Lower lobe of right lung (tissue), 2 donors: ENCODE data around the gene MYBPH. TPM values are rescaled to one million over a fixed set of nuclear protein-coding genes. Genes with fewer than 3 reads are reported as not detected.
A peak's percentile ranks its signal among the peaks of the same experiment; 100 is the strongest.

ENCODE experiments used
- ATAC-seq, 2 donors: fragments of 200-7000 bp; cut with Tn5 transposase; one replicate each; pipeline ENCODE4 v1.9.1; 2020 to 2022; ENCODE audit warnings: mild to moderate bottlenecking in 2 of 2, moderate library complexity in 2 of 2
- DNase-seq: peaks from one replicate; pipeline ENCODE4 v3.0.0-alpha.2; 2020
- H3K27ac ChIP-seq: fragments of 200-600 bp; one replicate; pipeline ENCODE4 v1.8.0; 2022
- H3K27me3 ChIP-seq: fragments of 200-600 bp; one replicate; pipeline ENCODE4 v1.8.0; 2022; ENCODE audit warnings: low read depth
- H3K36me3 ChIP-seq: fragments of 200-600 bp; one replicate; pipeline ENCODE4 v1.8.0; 2022; ENCODE audit warnings: mild to moderate bottlenecking
- H3K4me1 ChIP-seq: fragments of 200-600 bp; one replicate; pipeline ENCODE4 v1.8.0; 2022
- H3K4me3 ChIP-seq: fragments of 200-600 bp; one replicate; pipeline ENCODE4 v1.8.0; 2022; ENCODE audit warnings: mild to moderate bottlenecking
- H3K9me3 ChIP-seq: fragments of 200-600 bp; one replicate; pipeline ENCODE4 v1.8.0; 2022
- intact Hi-C: fragments of 100-400 bp; cut with DNase I; formaldehyde crosslinking; loops from one replicate; pipeline ENCODE4 v1.11.0; 2022
- total RNA-seq: library from RNA; stranded (reverse); fragmentation: NEBNext Ultra II Directional; extraction: Animal tissue kit (Norgen Biotek cat#: 25700); gene quantifications from one replicate; pipeline ENCODE4 v1.2.1, GENCODE V29; 2021
- TF ChIP-seq, protein P1 (sequence below): fragments of 200-600 bp; IDR thresholded peaks from one replicate; pipeline ENCODE4 v1.8.0; 2022; ENCODE audit warnings: antibody characterized with exemption, mild to moderate bottlenecking
- donor health status: DM: no; HTN: yes; CAD: no; lungs with severe emphysema.

The MYBPH gene
- total RNA-seq, 1 donor from 2014 or later: not detected

DNA sequence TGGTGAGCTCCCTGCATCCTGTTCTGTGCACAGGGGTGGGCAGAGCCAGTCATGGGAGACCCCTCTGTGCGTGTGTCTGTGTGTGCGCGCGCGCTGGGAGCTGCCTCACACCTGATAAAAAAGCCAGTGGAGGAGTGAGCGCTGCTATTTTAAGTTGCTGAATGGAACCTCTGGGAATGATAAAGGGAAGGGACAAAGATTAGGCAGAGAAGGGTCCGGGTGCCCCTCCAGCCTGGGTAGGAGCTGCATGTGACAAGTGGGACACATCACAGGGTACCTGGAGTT is 47.3 kb downstream of the MYBPH start:
- DNase-seq: no peak
- Histone ChIP-seq H3K4me1 (peaks cover 56% of the 10 kb centered on the region), H3K4me3 (peak overlapping the region; percentile 52), H3K27me3 (peaks cover 58% of the 10 kb centered on the region), H3K27ac (peak overlapping the region; percentile 31), H3K9me3 (no peaks in the 10 kb centered on the region), H3K36me3 (no peaks in the 10 kb centered on the region)
- no peak for ATAC-seq
- intact Hi-C loops: no loop called here
- TF ChIP-seq, protein P1, sequence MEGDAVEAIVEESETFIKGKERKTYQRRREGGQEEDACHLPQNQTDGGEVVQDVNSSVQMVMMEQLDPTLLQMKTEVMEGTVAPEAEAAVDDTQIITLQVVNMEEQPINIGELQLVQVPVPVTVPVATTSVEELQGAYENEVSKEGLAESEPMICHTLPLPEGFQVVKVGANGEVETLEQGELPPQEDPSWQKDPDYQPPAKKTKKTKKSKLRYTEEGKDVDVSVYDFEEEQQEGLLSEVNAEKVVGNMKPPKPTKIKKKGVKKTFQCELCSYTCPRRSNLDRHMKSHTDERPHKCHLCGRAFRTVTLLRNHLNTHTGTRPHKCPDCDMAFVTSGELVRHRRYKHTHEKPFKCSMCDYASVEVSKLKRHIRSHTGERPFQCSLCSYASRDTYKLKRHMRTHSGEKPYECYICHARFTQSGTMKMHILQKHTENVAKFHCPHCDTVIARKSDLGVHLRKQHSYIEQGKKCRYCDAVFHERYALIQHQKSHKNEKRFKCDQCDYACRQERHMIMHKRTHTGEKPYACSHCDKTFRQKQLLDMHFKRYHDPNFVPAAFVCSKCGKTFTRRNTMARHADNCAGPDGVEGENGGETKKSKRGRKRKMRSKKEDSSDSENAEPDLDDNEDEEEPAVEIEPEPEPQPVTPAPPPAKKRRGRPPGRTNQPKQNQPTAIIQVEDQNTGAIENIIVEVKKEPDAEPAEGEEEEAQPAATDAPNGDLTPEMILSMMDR: peak; percentile 3

GRCh38 chr1:203127666-203128430 is 47.8 kb downstream of the MYBPH start, which contains the start of gene ADORA1:
ADORA1 (plus strand) TSS chr1:203127726; CDS start chr1:203128842, 1,116 bp downstream.
- Histone ChIP-seq H3K4me3 (peak within 1 kb of the TSS; percentile 52), H3K27me3 (peaks cover 63% of the 10 kb centered on the region), H3K4me1 (peaks cover 56% of the 10 kb centered on the region), H3K36me3 (no peaks in the 10 kb centered on the region), H3K27ac (peak within 1 kb of the TSS; percentile 31), H3K9me3 (no peaks in the 10 kb centered on the region)
- TF ChIP-seq, protein P1: peak; percentile 4
- intact Hi-C loops: no loop called here
- ATAC-seq (peak; percentile 84 to 87), DNase-seq (peak; percentile 68)

DNA sequence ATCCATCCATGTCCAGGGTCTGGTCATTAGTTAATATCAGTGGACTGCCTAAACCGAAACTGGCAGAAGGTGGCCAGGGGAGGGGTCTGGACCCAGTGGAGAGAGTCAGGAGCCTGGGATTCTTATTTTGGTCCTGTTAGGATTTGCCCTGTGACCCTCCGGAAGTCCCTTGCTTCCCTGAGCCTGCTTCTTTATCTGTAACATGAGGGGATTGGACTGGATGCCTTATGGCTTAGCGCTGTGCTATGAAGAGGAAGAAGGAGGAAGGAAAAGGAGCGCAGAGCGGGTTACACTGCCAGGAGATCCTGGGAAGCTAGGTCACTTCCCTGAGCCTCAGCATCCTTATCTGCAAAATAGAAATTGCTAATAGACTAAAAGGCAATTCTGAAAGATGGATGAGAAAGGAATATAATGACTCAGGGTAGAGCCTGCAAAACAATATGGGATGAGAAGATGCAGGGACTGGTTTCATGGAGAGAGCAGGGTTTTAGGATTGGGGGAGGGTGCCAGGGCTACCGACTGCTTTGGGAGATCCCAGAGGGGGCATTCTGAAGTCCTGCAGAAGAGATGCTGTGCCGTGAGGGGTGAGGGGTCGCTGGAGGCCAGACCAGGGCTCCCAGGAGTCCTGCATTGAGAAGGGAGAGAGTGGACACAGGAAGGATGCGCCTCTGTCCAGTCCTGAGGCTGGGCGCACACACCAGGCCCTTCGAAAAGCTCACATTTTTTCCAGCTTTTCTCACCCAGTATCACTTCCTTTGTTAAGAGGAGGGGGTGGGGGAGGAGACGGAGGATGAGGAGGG is 48.6 kb downstream of the MYBPH start:
- DNase-seq (no peak), ATAC-seq (peak in 1 of 2 donors; percentile 5)
- no peaks in the 10 kb centered on the region for H3K9me3 ChIP-seq
- no peaks in the 10 kb centered on the region for H3K36me3 ChIP-seq
- H3K27ac ChIP-seq: no peak overlapping the region
- TF ChIP-seq, protein P1: no peak
- H3K4me3 ChIP-seq: peak overlapping the region; percentile 52
- peaks cover 56% of the 10 kb centered on the region for H3K4me1 ChIP-seq
- intact Hi-C loops: no loop called here
- H3K27me3 ChIP-seq: peaks cover 65% of the 10 kb centered on the region

DNA sequence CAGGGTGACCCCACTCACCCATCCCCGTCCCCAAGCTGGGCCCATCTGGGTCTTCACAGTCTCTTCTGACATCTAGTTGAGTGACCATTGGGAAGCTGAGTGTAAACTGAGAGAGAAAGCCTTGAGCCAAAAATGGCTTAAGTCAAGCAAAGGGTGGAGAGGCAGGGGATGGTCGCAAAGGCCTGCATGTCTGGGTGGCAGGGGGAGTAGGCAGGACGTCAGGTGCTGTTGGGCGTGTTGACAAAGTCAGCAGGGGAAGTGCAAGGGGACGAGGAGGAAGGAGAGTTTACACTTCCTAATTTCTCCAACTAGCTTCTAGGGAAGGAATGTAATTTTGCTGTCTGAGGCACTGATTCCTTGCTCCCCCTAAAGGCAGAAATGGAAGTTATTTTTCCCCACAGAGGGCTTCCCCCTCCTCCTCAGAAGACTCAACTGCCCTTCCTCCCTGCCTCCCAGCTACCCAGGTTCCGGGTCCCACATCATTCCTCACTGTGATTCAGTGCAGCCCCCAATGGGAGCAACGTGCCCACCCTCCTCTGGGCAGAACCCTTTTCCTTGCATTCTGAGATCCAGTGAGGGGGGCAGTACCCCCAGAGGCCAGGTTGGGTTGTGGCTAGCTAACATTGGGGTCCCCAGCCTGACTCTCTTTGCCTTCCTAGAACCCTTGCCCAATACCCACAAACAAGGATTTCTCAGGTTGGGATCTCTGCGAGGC is 49.3 kb downstream of the MYBPH start:
- H3K4me1 ChIP-seq: peaks cover 56% of the 10 kb centered on the region
- no peak for DNase-seq
- no peaks in the 10 kb centered on the region for H3K36me3 ChIP-seq
- intact Hi-C loops: no loop called here
- peaks cover 62% of the 10 kb centered on the region for H3K27me3 ChIP-seq
- TF ChIP-seq, protein P1: peak; percentile 31
- H3K9me3 ChIP-seq: no peaks in the 10 kb centered on the region
- peak in 1 of 2 donors; percentile 22 for ATAC-seq
- no peak overlapping the region for H3K27ac ChIP-seq
- H3K4me3 ChIP-seq: no peak overlapping the region

DNA sequence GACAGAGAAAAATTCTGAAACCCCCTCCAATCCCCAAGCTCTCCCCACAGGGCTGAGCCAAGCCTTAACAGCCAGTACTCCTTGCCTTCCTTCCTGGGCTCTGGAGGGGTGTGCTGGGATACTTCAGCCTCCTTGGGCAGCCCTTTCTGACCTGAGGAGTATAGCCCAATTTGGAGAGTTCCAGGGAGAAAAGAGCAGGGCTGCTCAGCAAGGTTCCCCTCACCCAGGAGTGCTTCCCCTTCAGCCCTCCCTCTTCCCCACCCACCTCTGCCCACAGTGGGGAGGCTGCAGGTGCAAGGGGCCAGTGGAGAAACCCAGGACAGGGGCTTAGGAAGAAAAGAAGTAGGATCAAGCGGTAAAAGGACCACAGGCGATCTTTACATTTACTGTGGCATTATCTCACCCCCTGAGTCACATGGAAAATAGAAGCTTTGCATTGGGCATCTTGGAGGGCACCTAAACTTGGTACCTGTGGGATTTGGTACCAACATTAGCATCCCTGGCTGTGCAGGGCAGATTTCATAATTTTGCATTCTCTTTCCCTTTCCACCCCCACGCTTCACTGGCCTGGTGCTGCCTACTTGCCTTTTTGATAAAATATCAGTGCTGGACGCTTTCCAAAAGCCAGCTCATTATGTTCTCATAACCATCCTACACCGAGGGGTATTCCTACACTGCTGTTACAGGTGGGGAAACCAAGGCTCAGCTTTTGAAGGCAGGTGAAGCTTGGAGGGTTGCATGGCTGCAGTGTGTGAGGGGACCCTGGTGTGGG is 50.9 kb downstream of the MYBPH start:
- peaks cover 45% of the 10 kb centered on the region for H3K4me1 ChIP-seq
- DNase-seq (no peak), ATAC-seq (no peak)
- intact Hi-C loops: no loop called here
- H3K4me3 ChIP-seq: no peak overlapping the region
- H3K36me3 ChIP-seq: no peaks in the 10 kb centered on the region
- H3K27me3 ChIP-seq: peaks cover 75% of the 10 kb centered on the region
- TF ChIP-seq, protein P1: no peak
- no peaks in the 10 kb centered on the region for H3K9me3 ChIP-seq
- H3K27ac ChIP-seq: no peak overlapping the region
